H4 (cell line): ENCODE measurements around the gene MSI2. TPM values are rescaled to one million over a fixed set of nuclear protein-coding genes. Genes with fewer than 3 reads are reported as not detected.

Experiments used
- DNase-seq: peaks from one replicate; pipeline ENCODE4 v3.0.0-alpha.2; 2015; ENCODE audit warnings: low spot score
- total RNA-seq: library from RNA; depleted of rRNA; stranded (reverse); fragments of >200 nt; shearing (Covaris generic); gene quantifications from 2 replicates; pipeline ENCODE4 v1.2.3, GENCODE V29; 2014

Gene MSI2
- total RNA-seq, 1 experiment from 2014 or later, result 27.7 TPM

DNA sequence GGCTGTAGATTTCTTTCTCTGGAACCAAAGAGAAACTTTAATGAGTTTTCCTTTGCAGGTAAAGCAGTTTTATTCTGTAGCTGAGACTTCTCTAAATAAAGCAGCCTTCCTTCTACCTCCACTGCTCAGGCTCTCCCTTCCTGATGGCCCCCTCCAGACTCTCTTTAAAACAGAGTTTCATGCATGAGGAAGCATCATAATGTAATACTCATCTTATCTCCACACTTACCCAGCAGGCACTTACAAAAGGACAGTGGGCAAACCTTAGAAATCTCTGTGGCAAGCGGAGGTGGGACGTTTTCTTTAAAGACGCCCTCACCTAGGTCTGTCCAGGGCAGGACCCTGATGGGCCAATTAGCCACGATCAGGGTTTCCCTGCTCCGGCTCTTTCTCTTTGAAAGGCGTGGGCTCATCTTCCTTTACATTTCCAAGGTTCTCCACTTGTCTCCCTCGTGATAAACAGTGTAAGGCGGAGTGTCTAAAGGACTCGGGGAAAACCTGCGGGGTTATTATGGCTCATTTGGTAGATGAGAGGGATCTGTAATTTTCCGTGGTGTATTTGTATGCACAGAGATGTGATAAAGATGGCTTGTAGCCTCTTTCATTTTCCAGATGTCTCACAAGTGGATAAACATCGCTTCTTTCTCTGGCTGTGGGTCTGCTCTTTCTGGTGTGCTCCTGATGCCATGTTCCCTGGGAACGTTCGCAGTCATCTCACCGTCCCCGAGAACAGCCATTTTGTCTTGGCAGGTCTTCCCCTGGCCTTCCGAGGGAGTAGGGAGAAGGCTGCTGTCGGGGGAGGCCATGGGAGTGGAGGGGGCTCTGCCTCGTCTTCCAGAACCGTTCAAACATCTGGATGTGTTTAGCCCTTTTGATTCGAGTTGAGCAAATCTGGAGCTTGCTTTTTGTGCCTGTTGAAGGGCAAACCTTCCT is 249.8 kb downstream of the MSI2 start:
- no peak for DNase-seq

DNA sequence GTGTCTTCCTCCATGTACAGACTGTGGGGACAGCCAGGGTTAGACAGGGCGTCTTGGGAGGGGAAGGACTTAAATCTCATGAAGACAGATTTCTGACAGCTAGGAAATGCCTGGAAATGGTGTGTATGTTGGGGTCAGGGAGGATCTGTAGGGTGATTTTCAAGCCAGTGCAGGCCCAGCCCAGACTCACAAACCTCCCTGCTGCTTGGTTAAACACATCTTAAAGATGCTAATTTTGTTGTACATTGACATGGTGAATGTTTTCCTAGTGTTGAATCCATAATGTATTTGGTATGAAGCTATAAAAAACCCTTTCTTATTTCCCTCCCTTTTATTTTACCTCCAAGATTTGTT is 250.4 kb downstream of the MSI2 start:
- DNase-seq, result no peak

DNA sequence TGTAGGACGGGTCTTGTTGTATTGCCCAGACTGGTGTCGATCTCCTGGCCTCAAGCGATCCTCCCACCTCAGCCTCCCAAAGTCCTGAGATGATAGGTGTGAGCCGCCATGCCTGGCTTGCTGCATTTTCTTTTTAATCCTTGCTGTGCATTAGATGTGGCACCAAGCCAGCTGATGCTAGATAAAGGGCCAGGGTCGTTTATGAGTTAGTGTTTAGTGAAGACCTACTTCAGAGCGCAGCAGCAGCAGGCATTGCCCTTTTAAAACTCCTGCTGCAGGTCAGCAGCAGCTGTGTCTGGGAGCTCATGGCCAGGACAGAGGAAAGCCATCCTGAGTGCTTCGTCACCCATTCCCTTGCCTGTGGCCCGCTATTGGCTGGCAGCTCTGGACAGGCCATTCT is 251.5 kb downstream of the MSI2 start:
- no peak for DNase-seq

DNA sequence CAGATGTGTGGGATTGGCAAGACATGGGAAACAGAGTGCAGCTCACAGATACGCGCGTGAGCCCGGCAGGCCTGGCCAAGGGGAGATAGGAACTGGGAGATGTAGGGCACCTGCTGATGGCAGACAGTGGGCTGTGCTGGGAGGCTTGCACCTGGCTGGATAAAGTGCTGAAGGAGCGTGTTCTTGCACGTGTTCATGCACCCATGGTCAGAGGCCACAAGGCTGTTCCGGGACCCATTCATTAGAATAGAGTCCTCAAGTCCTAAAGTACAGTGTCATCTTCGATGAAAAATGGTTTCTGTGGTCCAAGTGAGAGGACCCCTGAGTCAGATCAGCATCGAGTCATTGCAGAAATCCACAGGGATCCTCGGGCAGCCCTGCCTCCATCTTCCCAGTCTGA is 252.3 kb downstream of the MSI2 start:
- DNase-seq, result no peak

DNA sequence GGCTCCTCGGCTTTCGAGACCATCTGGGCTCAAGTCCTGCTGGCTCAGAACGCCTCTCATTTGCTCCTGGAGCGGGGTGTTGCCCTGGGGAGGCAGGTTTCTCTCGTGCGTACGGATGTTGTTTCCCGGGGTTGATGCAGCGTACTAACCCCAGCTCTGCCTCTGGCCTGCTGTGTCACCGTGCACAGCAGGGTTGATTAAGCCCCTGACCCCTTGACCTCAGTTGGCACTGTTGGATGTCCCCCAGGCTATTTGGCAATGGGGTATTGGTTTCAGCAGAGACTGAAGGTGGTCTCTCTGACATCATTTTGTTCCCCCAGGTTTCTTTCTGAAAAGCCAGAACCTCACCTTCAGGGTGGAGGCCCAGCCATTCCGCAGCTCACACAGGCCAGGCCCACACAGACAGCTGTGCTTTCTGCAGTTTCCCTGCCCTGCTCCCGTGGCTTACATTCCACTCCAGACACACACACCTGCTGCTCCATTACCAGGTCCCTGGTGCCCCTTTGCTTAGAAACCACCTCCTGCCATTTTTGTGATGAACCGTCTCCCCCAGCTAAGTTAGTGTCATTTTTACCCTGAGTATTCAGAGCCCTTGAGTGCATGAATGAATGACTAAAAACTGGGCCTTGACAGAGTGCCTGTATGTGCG is 255.3 kb downstream of the MSI2 start:
- DNase-seq, result no peak

DNA sequence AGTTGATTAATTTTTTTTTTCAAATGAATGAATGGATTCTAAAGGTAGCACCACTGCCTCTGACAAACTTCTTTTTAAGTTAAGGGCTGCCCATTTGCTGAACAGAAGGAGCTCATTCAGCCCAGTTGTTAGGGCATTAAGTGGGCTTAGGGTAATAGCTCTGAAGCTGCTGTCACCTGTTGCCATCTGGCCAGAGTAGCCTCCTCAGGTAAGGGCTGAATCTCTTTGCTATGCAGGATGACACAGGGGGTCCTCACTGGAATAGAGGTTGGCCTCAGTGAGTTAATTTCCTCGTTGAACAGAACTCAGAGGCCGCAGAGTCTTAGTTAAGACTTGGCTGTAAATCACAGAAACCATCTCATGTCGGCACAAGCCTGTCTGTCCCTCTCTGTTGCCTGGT is 255.9 kb downstream of the MSI2 start:
- no peak for DNase-seq

DNA sequence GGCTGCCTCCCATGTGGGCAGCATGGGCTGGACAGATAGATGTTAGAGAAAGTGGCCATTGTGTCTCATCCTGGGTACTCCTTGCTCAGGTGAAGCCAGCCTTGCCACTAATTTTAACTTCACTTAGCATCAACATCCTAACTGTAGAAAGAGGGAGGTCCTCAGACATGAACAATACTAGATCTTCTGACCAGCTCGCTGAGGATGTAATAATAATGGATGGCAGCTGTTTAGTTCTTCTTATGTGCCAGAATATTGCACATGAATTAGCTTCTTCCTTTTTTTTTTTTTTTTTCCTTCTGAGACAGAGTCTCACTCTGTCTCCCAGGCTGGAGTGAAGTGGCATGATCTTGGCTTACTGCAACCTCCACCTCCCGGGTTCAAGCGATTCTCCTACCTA is 256.4 kb downstream of the MSI2 start:
- DNase-seq, result no peak

DNA sequence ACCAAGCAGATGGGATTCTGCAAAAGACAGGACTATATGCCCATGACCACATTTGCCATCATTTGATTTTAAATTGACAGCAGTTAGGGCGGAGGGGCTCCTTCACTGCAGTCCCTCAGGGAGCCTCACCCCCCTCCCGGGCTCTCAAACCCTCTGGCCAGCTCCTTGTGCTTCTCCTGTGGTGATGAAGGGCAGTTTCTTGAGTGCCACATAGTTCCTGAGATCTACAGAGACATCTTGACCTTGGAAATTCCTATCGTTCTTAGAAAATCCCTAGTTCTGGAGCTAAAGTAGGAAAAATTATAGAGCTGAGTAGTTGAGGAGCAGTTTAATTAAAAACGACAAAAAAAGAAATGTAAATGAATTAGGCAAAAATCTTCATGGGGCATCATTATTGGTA is 257.2 kb downstream of the MSI2 start:
- DNase-seq, result no peak

DNA sequence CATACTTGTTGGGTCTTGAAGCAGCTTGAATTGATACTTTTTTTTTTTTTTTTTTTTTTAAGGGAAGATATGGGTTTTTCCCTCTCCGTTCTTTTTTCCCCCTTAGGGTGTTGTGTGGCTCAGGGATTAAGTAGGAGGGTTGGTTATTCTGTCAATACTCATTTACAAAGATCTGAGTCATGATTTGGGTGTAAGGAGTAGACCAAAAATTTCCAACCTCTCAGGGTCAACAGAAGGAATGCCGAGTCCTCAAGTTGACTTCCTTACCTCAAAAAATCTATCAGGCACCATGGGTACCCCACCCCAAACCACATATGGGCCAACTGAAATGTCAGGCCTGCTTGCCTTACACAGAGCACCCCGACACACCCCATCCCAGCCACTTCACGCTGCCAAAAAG is 258.3 kb downstream of the MSI2 start:
- DNase-seq, result no peak

DNA sequence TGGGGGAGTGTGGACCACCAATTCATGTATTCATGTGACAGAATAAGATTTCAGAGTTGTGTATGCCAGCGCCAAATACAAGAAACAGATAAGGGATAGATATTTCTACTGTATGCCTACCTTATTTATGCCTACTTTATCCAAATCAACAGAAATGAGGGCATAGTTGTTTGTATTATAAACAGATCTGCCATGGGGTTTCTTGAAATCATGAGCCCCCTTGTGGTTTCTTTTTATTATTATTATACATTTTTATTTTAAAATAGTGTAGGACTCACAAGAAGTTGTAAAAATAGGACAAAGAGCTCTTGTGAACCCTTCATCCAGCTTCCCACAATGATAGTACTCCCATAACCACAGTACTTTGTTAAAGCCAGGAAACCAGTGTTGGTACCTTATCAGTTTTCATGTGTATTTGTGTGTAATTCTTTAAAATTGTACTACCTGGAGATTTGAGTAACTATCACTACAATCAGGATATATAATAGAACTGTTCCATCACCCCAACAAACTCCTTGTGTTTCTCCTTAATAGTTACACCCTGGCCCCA is 259.4 kb downstream of the MSI2 start:
- no peak for DNase-seq

DNA sequence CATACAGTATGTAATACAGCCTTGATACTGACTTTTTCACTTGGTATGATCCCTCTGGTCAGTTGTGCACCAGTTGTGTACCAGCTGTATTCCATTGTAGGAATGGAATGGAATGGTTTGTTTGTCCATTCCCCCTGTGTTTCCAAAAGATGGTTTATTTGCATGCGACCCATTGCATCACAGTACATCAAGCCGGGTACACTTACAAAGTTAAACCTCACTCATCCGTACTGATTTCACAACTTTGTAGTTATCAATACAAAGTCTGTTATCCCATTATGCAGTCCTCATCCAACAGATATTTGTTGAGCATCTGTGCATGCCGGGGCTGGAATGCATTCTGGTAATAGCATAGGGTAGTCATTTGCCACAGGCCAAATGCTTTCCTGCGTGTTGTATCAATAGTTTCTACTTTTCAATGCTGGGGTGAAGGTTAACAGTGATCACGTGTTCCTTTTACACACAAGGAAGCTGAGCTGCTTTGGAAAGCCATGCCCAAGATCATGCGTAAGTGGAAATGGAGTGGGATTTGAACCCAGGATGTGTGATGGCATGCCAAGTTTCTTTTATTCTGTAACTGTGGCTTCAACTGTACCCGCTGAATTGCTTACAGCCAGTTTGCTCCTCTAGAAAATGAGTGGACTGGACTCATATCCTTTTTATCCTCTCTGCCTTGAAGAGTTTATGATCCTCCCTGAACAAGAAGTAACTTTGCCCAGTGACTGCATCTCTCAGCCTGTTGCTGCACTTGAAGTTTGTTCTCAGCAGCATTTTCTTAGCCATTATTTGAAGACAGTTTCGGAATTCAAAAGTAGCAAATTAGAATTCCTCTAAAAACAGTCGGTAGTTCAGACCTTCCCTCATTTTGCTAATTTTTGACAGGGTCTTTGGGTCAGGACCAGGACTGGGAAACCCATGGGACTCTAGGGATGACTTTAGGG is 260.2 kb downstream of the MSI2 start:
- no peak for DNase-seq

DNA sequence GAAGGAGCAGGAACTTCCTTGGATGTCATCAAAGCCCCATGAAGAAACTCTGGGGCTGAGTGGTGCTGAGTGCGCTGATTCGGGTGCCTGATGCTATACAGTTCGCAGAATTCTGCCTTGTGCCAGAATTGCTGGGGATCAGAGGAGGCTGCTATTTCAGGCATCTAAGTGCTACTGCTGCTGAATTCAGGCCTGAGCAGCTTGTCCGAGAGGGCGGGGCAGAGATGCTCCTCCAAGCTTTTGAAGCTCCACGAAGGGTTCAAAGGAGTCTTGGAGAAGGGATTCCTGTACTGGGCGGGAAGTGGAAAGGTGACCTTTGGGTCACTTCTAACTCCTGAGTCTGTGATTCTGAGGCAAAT is 260.9 kb downstream of the MSI2 start:
- DNase-seq, result no peak

DNA sequence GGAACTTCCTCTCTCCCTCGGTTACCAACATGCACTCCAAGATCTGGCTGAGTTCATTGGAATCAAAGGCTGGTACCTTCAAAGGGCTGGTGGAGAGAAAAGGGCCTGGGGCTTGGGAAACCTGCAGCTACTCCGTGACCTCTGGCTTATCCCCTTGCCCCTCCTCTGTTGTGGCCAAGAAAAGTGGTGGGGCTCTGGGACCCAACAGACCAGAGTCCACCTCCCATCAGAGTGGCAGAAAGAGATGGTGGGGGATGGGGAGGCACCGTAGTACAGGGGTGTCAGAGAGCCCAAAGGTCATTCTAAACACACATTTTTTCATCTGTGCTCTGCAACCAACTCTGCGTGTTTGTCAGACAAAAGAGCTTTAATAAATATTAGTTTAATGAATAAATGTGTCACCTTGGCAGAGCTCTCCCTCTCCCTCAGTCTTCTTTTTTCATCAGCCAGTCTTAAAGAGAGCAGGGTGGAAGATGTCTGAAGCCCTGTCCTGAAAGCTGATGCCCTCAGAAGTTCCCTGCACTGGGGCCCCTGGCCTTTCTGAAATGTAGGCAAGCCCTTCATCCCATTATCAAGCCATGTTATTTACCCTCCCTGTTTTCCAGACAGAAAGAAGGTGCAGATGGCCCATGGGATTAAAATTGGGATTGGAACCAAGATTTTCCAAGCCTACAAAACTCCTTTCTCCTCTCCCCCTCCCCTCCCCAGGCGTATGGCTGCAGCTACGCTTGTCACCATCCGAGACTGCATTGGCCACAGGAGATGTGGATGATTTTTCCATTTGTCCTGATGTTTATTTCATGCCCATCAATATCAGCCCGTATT is 261.5 kb downstream of the MSI2 start:
- DNase-seq, result no peak

DNA sequence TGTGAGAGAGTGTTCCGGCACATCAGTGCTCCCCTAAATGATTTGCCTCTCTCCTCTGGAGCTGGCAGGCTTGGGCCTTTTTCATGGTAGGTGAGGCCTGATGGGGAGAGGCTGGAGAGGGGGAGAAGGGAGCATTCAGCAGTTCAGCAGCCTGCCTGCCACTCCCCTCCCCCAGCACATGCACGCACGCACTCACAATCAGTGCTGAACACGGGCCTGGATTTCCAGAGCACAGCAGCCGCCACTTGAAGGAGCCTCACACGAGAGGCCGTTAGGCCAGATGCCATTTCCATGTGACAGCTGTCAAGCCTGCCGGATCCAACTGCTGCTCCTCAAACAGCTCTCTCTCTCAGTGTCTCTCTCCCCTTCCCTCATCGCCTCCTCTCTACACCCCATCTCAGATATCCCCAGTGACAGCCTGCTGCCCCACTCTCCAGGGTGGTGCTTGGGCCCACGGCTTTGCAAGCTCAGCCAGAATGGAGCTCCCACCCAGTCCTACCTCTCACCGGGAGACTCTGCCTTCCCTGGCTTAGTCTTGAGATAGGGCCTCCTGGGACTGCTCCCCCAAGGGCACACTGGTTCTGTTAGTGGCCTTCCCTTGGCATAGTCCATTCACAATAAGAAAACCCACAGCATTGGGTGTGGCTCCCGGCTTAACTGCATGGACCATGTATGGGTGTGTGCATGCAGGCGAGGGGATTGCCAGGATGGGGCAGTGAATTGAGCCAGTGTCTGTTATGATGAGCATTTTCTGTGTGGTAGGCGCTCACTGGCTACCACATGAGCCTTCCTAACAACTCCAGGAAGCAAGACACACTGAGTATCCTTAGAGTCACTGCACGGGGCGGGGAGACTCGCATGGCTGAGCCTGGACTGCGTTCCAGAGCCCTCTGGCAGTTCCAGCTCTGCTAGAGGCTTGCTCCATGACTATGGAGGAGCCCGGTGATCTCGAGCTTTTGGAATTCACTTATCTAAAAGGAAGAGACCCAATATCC is 262.6 kb downstream of the MSI2 start:
- DNase-seq, result peak; percentile 44

DNA sequence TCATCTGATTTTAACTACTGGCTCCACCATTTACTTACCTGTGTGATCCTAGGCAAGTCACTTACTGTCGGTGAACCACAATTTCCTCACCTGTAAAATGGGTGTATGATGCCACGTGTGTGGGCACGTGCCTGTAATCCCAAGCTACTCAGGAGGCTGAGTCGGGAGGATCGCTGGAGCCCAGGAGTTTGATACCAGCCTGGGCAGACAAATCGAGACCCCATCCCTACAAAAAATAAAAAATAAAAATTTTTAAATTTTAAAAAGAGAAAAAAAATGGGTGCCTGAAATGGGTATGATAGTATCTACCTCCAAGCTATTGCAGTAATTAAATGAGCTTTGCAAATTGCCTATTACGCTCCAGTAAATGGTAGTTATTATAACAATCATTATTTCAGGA is 263.5 kb downstream of the MSI2 start:
- no peak for DNase-seq

DNA sequence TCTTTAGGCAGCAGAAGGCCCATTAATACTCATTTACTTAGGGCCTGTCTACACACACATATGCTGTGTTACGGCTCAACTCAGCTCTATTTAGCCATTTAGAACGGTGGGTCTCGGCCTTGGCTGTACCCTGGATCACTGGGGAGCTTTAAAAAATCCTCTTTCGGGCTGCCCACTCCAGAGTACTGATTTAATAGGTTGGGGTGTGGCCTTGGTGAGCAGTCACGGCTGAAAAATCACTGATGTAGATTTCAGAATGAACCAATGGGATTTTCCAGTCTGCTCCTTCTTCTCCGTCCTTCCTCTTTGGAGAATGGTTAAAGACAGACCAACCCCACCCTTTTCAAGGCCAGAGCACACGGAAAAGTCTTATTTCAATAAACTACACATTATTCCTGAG is 265.3 kb downstream of the MSI2 start:
- no peak for DNase-seq

DNA sequence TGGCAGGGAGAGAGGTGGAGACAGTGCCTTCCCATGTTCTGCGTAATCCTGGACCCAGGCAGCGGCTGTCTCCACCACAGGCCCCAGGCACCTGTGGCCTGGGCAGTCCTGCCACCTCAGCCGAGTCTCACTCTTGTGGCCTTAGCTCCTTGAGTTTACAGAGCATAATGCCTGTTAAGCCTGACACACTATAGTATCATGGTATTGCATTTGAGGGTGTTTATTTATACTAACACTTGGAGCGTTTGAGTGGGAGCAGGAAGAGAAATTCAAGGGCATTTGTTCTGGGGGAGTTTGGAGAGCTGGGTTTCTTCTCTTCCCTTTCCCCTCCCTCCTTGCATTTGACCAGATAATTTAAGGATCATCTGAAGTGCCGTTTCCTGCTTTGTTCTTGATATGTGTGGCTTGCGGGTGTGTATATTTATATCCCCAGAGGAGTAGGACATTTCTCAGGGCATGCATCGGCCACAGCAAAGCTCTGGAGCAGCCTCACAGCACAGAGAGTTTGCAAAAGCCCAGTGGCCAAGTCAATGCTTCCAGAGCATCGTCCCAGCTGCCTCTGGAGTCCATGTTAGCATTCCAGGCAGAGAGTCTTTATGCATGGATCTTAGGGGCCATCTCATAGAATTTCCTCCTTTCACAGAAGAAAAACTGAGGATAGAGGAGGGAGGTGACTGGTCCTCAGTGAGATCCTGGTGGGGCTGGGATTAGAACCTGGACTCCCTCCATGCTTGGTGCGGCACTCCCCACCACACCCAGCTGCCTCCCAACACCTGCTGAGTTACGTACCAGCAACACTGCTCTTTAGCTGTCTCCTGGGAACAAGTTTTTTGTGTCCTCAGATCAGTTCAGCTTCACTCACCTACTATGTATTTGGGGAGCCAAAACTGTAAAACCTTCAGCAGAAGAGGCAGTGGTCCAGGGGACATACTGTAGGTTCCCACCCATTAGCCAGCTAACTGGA is 266.0 kb downstream of the MSI2 start:
- DNase-seq, result peak; percentile 44

DNA sequence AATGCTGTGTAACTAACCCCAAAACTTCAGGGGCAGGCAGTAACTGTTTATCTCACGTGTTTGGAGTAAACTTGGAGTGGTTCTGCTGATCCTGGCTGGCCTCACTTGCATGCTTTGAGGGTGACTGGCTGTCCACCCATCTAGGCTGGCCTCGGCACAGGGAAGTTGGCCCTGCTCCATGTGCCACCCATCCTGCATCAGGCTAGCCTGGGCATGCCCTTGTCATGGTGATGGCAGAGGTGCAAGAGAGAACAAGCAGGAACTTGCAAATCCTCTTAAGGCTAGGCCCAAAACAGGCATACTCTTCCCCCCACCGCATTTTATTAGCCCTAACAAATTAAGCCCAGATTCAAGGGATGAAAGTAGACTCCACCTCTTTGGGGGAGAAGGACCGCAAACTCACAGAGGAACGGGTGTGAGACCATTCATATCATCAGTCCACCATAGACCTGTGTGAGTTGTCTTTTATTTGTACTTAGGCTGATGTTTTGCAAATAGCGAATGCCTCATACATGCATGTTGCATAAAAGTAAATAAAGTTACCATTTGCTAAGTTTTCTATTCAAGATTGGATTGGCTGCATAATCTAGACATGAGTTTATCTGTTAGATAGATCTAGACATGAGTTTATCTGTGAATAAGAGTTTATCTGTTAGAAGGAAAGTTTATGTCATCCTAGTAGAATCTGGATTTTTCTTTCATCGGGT is 267.8 kb downstream of the MSI2 start:
- peak; percentile 86 for DNase-seq
